Activated effector memory CD4-positive, alpha-beta T cell treated with anti-CD3 and anti-CD28 coated beads, Interleukin-2, amount 50 U/mL, for 16 hours (primary cell): ENCODE data around the gene ERFE.
"Not testable (repeated sequence)": the region's sequence is repeated elsewhere in the genome, so short reads cannot be mapped to it uniquely, and the experiment has no call there.

ENCODE experiments used
- DNase-seq: peaks from one replicate; pipeline ENCODE4 v3.0.0-alpha.2; 2020

The ERFE gene

GRCh38 chr2:238169708-238170251, 11.0 kb downstream of the ERFE start:
- DNase-seq, result no peak

GRCh38 chr2:238170386-238171071, 11.8 kb downstream of the ERFE start:
- no peak for DNase-seq

GRCh38 chr2:238171072-238171431, 12.3 kb downstream of the ERFE start:
- not testable (repeated sequence) for DNase-seq

GRCh38 chr2:238171575-238172187, 12.9 kb downstream of the ERFE start:
- no peak for DNase-seq

- DNase-seq, result no peak
Observed at GRCh38 chr2:238172439-238172838, 13.7 kb downstream of the ERFE start.

GRCh38 chr2:238173692-238174091, 14.9 kb downstream of the ERFE start:
- DNase-seq, result no peak

GRCh38 chr2:238174291-238174690, 15.5 kb downstream of the ERFE start:
- no peak for DNase-seq

GRCh38 chr2:238174701-238175100, 15.9 kb downstream of the ERFE start:
- DNase-seq, result no peak

GRCh38 chr2:238176613-238177012, 17.8 kb downstream of the ERFE start:
- no peak for DNase-seq

- DNase-seq, result no peak
Observed at GRCh38 chr2:238180554-238180953, 21.8 kb downstream of the ERFE start.

GRCh38 chr2:238182362-238182761, 23.6 kb downstream of the ERFE start:
- DNase-seq, result no peak

GRCh38 chr2:238183821-238184220, 25.1 kb downstream of the ERFE start:
- no peak for DNase-seq

GRCh38 chr2:238187618-238188548, 29.1 kb downstream of the ERFE start:
- DNase-seq, result no peak

GRCh38 chr2:238190445-238190844, 31.7 kb downstream of the ERFE start:
- no peak for DNase-seq

GRCh38 chr2:238202326-238203093, 43.7 kb downstream of the ERFE start:
- no peak for DNase-seq

GRCh38 chr2:238203094-238203972, 44.6 kb downstream of the ERFE start, which contains the start of gene ILKAP:
Gene ILKAP, minus strand, starts transcription at chr2:238203695. Its CDS starts 142 bp downstream, at chr2:238203553.
- DNase-seq, result peak; percentile 96

GRCh38 chr2:238203973-238204683, 45.4 kb downstream of the ERFE start:
- DNase-seq, result no peak

GRCh38 chr2:238207006-238207405, 48.2 kb downstream of the ERFE start:
- no peak for DNase-seq

- no peak for DNase-seq
Observed at GRCh38 chr2:238216651-238217184, 57.9 kb downstream of the ERFE start.
